GM18520 (cell line): ENCODE results near the gene SMIM29.

Source experiments
- ATAC-seq: cut with Tn5 transposase; IDR thresholded peaks from one replicate; pipeline ENCODE4 v1.9.1; 2021; ENCODE audit not compliant: unreplicated experiment

SMIM29 gene

DNA sequence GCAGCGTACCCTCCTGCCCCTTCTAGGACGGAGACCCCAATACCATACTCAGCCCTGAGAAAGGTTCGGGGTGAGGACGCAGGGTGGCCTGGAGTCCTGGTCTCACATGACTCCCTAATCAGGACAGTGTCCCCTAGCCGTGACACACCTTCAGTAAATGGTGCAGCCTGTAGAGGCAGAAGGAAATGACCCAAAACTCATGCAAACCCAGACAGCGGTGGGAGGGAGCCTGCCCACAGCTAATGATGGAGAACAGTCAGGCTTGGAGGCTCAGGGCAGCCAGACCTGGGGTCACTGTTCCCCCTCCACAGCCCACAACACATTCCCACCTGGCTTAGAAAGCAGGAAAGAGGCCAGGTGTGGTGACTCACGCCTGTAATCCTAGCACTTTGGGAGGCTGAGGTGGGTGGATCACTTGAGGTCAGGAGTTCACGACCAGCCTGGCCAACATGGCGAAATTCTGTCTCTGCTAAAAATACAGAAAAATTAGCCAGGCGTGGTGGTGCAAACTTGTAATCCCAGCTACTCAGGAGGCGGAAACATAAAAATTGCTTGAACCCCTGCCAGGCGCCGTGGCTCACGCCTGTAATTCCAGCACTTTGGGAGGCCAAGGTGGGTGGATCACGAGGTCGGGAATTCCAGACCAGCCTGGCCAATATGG is 20.9 kb downstream of the SMIM29 start:
- no peak for ATAC-seq

DNA sequence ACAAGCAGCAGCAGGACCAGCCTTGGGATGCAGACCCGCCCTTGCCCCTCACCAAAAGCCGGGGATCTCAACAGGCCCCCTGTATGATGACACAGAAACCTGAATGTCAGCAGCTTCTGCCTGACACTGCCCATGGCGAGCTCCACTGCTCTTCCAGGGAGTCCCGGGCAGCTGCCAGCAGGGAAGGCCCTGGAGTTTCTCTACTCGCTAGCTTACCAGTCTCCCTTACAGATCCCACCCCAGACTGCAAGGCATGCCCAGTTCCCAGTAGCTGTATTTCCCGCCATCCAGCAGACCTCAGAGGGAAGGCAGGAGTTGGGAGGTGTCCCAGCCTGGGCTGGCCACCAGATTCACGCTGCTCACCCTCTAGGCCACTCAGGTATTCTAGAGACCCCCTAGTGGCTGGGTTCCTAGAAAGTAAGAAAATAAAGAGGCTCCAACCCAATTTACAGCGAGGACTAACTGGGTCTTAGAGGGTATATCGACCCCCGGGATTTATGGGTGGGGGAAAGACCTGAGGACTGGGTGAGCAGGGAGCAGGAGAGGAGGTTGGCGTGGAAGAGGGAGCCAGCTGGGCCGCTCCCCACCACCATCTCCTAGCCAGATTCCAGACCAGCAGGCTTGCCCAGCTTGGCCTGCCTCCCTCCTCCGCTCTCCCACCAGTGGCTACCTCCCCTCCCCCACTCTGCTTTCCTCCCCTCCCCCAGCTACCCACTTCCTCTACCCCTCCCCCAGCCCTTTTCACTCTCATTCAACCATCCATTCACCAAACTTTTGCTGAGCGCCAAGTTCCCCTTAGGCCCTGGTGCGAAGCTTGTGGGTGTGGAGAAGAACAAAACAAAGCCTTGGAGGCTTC is 21.8 kb downstream of the SMIM29 start:
- ATAC-seq, result no peak

DNA sequence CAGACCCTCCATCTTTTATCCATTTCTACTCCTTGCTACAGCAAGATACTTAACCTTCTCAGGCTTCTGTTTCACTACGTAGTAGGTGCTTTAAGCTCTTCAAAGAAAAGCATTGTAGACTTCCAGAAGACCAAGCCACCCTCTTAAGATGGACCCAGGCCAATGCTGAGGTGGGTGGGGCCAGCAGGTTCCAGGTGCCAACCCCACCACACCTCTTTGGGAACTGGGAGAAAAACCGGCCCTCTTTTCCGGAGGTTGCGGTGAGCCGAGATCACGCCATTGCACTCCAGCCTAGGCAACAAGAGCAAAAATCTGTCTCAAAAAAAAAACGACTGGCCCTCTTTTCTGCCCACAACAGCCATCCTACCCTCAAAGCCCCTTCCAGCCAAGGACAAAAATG is 22.7 kb downstream of the SMIM29 start:
- ATAC-seq, result no peak

DNA sequence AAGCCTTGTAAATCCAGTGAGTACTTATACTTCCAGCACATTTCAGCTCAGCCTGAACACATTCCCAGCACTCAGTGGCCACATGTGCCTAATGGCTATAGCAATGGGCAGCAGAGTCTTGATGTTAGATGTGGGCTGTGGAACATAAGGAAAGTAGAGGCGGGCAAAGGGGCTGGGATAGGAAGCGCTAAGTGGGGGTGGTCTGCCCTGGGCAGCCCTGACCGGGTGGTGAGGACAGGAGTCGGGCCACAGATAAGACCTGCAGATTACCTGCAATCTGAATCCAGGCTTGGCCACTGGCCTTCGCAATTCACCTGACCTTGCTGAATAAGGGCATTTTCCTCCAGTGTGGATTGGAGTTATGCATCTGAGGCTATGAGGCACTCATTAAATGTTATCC is 23.3 kb downstream of the SMIM29 start:
- ATAC-seq, result no peak

DNA sequence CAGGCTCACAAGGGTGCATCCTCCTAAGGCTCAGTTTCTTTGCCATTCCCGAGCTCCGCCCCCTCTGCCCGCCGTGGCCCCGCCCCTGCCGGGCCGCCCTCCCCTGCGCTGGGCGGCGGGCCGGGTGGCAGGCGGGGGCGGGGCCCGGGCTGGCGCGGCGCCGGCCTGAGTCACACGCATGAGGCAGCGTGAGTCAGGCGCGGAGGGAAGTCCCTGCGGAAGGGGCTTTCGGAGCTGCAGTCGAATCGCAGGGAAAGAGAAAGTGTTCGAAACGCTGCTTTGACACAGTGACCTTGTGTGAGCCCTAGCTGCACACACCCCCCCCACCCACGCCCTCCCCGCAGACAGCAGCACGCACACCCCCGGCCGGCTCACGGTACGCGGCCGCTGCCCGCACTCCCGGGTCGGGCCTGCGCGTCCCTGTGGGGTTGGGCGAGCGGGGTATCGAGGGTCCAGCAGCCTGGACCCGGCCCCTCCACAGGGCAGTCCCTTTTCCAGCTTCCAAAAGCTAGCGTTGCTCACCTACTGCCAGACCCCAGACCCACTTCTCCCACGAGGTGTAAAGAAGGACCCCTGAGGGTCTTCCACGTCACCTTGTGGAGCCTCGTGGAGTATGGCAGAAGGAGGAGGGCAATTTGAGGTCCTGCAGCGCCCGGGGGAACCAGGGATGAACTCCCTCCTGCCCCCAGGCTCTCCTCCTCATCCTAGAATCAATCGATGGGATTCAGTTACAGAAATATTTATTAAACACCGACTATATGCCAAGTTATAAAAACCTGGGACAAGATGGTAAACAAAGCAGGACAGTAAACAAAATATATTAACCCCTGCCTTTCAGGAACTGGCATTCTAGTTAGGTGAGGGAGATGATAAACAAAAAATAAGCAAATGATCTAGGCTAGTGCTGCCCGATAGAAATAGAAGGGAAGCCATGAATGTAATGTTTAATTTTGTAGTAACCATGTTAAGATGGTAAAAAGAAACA is 24.6 kb downstream of the SMIM29 start:
- ATAC-seq, result peak; percentile 89

DNA sequence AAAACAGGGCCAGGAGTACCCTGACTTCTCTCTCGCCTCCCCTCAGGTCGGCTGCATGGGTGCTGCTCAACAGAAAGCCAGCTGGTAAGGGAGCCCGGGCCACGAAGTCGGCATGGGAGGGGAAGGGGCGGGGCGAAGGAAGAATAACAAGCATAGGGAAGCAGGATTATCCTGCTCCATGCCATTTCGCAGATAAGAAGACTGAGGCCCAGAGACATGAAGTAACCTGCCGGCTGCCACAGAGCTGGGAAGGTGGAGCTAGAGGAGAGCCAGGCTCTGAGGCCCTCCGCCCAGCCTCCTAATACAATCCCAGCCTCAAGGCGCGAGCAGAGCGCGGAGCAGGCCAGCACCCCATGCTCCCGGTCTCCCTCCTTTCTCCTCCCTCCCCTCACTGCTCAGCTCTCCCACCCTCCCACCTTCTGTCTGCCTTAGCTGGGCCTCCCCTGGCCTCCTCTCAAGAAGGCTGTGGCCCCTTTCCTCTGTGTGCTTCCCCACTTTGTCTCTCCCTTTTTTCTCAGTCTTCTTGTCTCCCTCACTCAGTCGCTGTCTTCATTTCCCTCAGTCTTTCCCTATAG is 25.3 kb downstream of the SMIM29 start:
- no peak for ATAC-seq

DNA sequence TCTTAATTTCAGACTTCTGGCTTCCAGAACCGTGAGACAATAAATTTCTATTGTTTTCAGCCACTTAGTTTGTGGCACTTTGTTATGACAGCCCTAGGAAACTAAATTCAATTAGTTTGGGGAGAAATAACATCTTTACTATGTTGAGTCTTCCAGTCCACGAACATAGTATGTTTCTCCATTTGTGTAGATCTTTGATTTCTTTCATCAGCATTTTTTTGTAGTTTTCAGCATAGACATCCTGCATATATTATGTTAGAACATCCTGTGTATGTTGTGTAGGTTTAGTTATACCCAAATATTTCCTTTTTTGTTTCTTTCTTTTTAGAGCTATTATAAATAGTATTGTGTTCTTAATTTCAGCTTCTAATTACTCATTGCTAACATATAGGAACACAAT is 30.1 kb downstream of the SMIM29 start:
- ATAC-seq, result no peak

DNA sequence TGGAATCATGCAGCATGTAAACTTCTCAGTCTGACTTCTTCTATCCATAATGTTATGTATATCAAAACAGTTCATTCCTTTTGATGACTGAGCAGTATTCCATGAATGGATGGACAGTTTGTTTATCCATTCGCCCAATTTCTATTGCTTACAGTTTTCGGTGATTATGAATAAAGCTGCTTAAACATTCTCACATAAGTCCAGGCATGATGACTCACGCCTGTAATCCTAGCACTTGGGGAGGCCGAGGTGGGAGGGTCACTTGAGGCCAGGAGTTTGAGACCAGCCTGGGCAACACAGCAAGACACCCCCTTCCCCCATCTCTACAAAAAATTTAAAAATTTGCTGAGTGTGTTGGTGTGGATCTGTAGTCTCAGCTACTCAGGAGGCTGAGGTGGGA is 35.0 kb downstream of the SMIM29 start:
- ATAC-seq, result no peak

DNA sequence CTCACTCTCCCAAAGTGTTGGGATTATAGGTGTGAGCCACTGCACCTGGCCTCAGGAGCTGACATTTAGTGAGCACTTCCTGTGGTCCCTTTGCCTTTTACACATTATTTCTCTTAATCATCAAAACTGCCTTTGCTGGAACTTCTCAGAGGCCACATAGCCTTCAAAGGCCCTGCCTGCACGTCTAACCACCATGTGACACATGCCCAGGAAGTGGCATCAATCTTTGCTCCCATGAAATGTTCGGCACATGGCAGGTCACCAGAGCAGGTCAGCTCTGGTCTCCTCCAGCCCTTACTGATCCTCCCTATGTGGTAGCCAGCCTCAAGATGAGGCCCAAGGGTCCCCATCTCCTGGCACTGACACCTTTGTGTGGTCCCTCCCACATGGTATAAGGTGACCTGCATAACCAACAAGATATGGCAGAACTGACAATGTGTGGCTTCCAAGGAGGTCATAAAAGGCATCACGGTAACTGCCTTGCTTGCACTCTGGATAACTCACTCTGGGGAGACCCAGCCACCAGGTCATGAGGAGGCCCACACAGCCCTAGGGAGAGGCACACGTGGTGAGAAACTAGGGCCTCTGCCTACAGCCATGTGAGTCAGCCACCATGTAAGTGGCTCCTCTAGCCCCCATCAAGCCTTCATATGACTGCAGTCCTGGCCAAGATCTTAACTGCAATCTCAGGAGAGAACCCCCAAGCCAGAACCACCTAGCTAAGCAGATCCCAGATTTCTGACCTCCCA is 40.9 kb downstream of the SMIM29 start:
- ATAC-seq, result no peak

DNA sequence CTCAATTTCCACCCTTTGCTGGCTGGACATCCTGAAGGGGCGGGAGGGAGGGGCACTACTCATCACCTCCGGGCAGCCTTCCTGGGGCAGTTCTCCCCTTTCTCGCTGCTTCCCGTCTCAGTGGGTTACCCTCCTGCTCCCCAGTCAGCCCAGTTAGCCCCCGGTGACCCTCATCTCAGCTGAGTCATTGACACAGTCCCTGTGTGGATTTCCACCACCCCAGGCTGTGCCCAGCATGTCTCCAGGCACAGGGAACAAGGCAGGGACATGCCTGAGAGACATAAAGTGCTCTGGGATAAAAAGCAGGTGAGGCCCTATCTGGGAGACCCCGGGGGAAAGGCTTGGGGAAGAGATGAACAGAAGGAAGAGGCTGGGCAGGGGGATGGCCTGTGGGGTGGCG is 42.1 kb downstream of the SMIM29 start:
- no peak for ATAC-seq

DNA sequence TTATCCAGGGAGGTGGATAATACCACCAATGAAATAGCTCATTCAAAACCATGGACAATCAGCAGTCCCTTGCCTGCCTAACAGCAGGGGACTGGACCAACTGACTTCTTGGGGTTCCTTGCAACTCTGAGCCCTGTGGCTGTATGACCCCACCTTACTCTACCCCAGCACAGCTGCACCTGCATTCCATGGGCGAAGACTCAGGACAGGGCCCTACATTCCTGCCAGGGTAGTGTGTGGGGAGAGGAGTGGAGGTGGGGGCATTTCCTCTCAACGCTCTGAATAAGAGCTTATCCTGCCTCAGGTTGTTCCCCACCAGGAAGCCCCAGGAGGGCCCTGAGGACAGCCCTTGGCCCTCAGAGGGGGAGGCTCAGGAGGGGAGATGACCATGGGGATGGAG is 42.9 kb downstream of the SMIM29 start:
- no peak for ATAC-seq

DNA sequence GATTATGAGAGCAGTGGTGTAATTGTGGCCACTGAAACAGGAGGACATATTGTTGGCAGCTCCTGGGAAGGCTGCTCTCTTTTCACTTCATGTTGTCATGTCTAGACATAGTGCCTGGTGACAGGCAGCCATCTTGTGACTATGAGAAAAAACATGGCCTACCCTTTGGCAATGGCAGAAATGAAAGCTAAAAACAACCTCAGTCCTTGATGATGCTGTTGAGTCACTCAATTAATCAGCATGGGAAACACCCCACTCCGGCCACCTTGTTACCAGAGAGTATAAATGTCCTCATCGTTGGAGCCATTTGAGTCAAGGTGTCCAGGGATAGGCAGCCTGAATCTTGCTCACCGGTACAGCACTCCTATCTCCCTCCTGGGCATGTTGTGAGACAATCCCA is 43.3 kb downstream of the SMIM29 start:
- no peak for ATAC-seq

DNA sequence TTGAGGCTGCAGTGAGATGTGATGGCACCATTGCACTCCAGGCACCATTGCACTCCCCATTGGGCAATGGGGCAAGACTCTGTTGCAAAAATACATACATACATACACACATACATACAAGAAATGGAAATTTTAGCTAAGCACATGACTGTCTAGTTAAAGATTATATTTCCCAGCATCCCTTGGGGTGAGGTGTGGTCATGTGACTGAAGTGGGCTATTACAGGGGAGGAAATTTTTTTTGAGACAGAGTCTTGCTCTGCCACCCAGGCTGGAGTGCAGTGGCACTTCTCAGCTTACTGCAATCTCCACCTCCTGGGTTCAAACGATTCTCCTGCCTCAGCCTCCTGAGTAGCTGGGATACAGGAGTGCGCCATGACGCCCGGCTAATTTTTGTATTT is 44.1 kb downstream of the SMIM29 start:
- ATAC-seq, result no peak

DNA sequence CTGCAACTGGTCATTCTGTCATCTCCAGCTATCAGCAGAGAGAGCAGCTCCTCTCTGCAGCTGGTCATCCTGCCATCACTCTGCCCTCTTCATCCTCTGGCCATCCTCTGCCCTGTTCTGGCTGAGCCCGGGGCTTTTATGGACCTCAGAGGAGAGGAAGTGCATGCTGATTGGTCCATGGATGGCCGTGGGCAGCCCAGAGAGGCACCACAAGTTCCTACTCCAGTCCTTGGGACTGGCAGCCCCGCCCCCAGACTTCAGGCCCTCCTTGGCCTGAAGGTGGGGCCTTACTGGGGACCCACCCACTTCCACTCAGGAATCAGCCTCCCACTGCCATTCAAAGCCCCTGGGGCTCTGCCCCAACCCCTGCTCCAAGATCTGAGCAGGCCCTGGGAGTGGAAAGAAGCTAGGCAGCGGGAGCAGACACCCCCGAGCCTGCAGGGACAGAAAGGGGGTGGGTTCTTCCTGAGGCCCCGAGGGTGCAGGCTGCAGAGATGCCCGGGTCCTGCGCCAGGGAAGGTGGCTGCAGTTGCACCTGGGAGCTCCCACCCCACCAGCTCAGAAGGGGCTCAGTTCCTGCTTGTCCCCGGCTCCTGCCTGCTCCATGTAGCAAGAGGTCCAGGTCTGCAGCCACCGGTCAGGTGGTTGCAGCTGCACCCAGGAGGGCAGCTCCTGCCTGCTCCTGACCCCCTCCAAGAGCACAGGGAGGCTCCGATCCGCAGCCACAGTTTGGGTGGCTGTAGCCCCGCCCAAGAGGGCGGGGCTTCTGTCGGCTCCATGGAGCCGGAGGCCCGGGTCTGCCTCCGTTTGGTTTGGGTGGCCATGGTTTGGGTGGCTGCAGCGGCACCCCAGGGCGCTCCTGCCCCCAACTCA is 46.2 kb downstream of the SMIM29 start:
- ATAC-seq, result no peak

DNA sequence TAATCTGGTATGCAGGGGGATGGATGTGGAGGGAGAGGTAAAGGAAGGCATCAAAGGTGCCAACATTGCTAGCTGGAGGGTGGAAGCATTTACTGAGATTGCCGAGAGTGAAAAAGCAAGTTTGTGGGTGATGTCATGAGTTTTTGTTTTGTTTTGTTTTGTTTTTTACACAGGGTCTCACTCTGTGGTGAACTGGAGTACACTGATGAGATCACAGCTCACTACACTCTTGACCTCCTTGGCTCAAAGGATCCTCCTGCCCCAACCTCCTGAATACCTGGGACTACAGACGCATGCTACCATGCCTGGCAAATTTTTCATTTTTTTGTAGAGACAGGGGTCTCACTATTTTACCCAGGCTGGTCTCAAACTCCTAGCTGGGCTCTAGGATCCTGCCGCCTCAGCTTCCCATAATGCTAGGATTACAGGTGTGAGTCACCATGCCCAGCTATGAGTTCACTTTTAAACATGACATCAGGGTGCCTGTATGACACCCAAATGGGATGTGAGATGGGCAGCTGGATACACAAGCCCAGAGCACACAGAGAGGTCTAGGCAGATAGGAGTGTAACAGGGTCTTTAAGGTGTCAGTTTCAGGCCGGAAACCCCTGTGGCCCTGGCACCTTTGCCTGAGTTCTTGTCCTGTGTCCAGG is 47.2 kb downstream of the SMIM29 start:
- ATAC-seq, result no peak

DNA sequence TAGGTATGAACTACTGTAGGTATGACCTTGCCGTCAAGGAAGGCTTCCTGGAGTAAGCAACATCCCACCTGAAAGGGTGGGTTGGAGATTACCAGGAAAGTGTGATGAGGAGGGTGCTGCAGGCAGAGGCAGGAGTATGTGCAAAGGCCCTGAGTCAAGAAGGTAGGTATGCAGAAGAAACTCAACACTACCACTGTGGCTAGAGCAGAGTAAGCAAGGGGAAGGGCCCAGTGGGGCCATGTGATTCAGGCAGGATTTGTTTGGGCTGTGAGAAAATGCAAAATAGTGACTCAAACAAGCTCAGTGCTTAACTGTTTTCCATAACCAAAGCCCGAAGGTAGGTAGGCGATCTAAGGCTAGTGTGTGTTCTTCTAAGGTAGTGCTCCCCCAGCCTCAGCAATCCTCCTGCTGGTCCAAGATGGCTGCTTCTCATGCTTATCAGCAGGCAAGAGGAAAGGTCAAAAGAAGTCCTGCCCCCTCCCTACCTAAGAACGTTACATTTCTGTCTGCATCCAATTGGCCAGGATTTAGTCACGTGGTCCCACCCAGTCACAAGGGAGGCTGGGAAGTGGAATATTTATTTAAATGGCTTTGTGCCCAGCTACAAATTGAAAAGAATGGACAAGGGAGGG is 48.4 kb downstream of the SMIM29 start:
- no peak for ATAC-seq

DNA sequence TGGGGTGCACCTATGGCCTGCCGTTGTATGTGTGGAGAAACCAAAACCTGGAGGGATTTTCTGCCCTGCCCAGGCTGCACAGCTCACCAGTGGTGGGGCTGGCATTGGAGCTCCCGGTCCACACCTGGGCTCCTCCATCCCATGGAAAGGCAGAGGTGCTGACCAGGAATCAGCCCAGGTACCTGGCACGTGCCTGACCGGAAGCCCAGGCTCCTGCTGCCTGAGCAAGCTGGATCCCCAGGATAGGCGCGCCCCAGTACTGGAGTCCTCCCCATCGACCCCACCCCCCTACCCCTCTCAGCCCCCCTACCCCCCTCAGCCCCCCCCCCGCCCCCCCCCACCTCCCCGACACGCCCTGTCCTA is 52.0 kb downstream of the SMIM29 start:
- no peak for ATAC-seq
